ENCODE measurements around the gene GNA14. TPM values are rescaled to one million over a fixed set of nuclear protein-coding genes. Genes with fewer than 3 reads are reported as not detected.

Gene GNA14
- total RNA-seq, 2 experiments from 2014 or later: not detected

DNA sequence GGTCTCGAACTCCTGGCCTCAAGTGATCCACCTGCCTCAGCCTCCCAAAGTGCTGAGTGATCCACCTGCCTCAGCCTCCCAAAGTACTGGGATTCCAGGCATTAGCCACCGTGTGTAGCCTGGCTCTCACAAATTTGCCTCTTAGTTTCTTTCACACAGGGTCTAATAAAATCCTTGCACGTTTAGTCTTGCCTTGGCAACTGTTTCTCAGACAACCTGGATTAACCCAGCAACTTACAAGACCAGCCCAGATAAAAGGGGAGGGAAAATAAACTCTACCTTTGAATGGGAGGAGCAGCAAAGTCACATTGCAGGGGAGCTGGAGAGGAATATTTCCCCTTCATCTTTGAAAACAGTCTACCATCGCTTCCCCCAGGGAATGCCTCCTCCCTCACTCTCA lies 29.3 kb upstream of the GNA14 start:
- POLR2A ChIA-PET: no interaction called here
- BruUV-seq (replicated peaks): no TSS peak
- H3K4me2 ChIP-seq (ENCODE audit: low read length): no peak overlapping the region
- no peak overlapping the region for H3K27ac ChIP-seq (ENCODE audit: low read depth, low read length, poor library complexity, severe bottlenecking)
- CTCF ChIA-PET (ENCODE audit: unreplicated experiment): no interaction called here
- TF ChIP-seq, protein P1, sequence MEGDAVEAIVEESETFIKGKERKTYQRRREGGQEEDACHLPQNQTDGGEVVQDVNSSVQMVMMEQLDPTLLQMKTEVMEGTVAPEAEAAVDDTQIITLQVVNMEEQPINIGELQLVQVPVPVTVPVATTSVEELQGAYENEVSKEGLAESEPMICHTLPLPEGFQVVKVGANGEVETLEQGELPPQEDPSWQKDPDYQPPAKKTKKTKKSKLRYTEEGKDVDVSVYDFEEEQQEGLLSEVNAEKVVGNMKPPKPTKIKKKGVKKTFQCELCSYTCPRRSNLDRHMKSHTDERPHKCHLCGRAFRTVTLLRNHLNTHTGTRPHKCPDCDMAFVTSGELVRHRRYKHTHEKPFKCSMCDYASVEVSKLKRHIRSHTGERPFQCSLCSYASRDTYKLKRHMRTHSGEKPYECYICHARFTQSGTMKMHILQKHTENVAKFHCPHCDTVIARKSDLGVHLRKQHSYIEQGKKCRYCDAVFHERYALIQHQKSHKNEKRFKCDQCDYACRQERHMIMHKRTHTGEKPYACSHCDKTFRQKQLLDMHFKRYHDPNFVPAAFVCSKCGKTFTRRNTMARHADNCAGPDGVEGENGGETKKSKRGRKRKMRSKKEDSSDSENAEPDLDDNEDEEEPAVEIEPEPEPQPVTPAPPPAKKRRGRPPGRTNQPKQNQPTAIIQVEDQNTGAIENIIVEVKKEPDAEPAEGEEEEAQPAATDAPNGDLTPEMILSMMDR (conservative IDR thresholded peaks at IDR 0.05; ENCODE audit: low read length): no peak
- TF ChIP-seq EZH2phosphoT487 (IDR thresholded peaks at IDR 0.05; ENCODE audit: borderline replicate concordance, low read depth, low read length): no peak
- H3K4me3 ChIP-seq (ENCODE audit: low read depth, low read length, poor library complexity, severe bottlenecking): no peak overlapping the region
- no peak overlapping the region for H2AFZ ChIP-seq (ENCODE audit: low read length)
- H3K36me3 ChIP-seq (ENCODE audit: insufficient read depth, low read length): no peaks in the 10 kb centered on the region
- H3K4me1 ChIP-seq (ENCODE audit: insufficient read depth, low read length, poor library complexity, severe bottlenecking): no peaks in the 10 kb centered on the region
- intact Hi-C loops (cut with micrococcal nuclease; ENCODE audit: unreplicated experiment): no loop called here
- H4K20me1 ChIP-seq (ENCODE audit: insufficient read depth, low read length): no peaks in the 10 kb centered on the region
- no peak for DNase-seq (ENCODE audit: low spot score)
- no peaks in the 10 kb centered on the region for H3K9me2 ChIP-seq (ENCODE audit: insufficient read depth, low read length)
- H3K9me3 ChIP-seq (ENCODE audit: low read length): no peaks in the 10 kb centered on the region
- no peaks in the 10 kb centered on the region for H3K79me2 ChIP-seq (ENCODE audit: insufficient read depth, low read depth, low read length)

DNA sequence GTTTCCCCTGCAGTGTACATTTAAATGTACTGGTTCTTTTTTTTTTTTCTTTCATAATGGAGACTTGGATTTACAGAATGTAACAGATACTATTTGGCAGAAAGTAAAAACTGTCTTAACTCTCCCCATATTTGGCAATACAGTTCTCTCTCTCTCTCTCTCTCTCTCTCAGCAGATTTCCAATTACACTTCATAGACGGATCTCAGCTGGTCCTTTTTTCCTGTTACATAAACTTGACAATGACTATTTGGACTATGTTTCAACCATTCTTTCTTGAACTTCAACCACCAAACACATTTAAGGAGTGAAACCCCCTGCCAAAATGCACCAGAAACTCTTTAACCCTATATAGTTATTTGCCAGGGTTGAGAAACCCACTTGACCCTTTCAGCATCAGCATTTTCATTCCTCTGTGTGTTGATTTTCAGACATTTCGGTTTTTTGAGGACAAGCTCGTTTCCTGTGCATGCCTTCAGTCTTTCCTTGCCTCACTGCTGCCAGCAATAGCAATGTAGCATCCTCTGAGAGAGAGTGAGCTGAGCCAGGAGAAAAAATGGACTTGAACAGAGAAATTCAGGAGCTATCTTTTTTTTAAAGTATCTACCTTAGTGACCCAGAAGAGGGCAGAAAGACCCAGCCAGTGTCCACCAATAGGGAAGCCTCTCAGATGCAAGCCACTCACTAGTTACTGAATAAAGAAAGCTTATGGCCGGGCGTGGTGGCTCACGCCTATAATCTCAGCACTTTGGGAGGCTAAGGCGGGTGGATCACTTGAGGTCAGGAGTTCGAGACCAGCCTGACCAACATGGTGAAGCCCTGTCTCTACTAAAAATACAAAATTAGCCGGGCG lies 26.0 kb upstream of the GNA14 start:
- H2AFZ ChIP-seq (ENCODE audit: low read length): no peak overlapping the region
- ChIA-PET CTCF (ENCODE audit: unreplicated experiment) (interaction anchor here (0.6 kb wide), 1 partner anchor 9 kb away, joined by 4 read pairs; no protein-coding TSS in a partner anchor), POLR2A (interaction anchor here (0.6 kb wide), 1 partner anchor 377 kb away, joined by 4 read pairs; no protein-coding TSS in a partner anchor)
- DNase-seq (ENCODE audit: low spot score): no peak
- no TSS peak for BruUV-seq (replicated peaks)
- no peak overlapping the region for H3K27ac ChIP-seq (ENCODE audit: low read depth, low read length, poor library complexity, severe bottlenecking)
- H3K4me1 ChIP-seq (ENCODE audit: insufficient read depth, low read length, poor library complexity, severe bottlenecking): no peaks in the 10 kb centered on the region
- no peaks in the 10 kb centered on the region for H3K36me3 ChIP-seq (ENCODE audit: insufficient read depth, low read length)
- H4K20me1 ChIP-seq (ENCODE audit: insufficient read depth, low read length): no peaks in the 10 kb centered on the region
- intact Hi-C loops (cut with micrococcal nuclease; ENCODE audit: unreplicated experiment): no loop called here
- no peaks in the 10 kb centered on the region for H3K9me3 ChIP-seq (ENCODE audit: low read length)
- H3K79me2 ChIP-seq (ENCODE audit: insufficient read depth, low read depth, low read length): no peaks in the 10 kb centered on the region
- no peaks in the 10 kb centered on the region for H3K9me2 ChIP-seq (ENCODE audit: insufficient read depth, low read length)
- TF ChIP-seq, protein P1 (conservative IDR thresholded peaks at IDR 0.05; ENCODE audit: low read length): no peak
- no peak for TF ChIP-seq EZH2phosphoT487 (IDR thresholded peaks at IDR 0.05; ENCODE audit: borderline replicate concordance, low read depth, low read length)
- H3K4me3 ChIP-seq (ENCODE audit: low read depth, low read length, poor library complexity, severe bottlenecking): no peak overlapping the region
- no peak overlapping the region for H3K4me2 ChIP-seq (ENCODE audit: low read length)

DNA sequence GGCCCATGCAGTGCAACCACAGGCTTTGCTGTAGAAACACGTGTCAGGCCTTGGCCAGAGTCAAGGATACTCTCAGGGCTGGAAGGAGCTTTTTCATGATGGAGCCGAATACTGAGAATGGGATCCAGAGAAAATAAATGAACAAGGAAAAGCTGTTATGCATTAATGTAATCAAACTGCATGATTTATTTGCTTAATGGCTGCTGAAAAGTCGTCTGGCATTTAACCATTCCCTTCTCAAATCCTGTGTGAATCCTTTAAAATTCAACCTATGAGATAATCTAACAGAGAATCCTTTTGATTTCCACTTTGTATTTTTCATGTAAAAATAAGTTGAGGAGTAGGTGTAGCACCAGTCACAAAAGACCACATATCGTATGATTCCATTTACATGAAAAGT lies 24.1 kb upstream of the GNA14 start:
- Histone ChIP-seq H3K4me1 (ENCODE audit: insufficient read depth, low read length, poor library complexity, severe bottlenecking) (no peaks in the 10 kb centered on the region), H2AFZ (ENCODE audit: low read length) (no peak overlapping the region), H4K20me1 (ENCODE audit: insufficient read depth, low read length) (no peaks in the 10 kb centered on the region), H3K27ac (ENCODE audit: low read depth, low read length, poor library complexity, severe bottlenecking) (no peak overlapping the region), H3K4me2 (ENCODE audit: low read length) (no peak overlapping the region), H3K4me3 (ENCODE audit: low read depth, low read length, poor library complexity, severe bottlenecking) (no peak overlapping the region), H3K9me3 (ENCODE audit: low read length) (no peaks in the 10 kb centered on the region), H3K36me3 (ENCODE audit: insufficient read depth, low read length) (no peaks in the 10 kb centered on the region), H3K79me2 (ENCODE audit: insufficient read depth, low read depth, low read length) (no peaks in the 10 kb centered on the region), H3K9me2 (ENCODE audit: insufficient read depth, low read length) (no peaks in the 10 kb centered on the region)
- BruUV-seq (replicated peaks): no TSS peak
- CTCF ChIA-PET (ENCODE audit: unreplicated experiment): no interaction called here
- intact Hi-C loops (cut with micrococcal nuclease; ENCODE audit: unreplicated experiment): no loop called here
- no peak for DNase-seq (ENCODE audit: low spot score)
- POLR2A ChIA-PET: no interaction called here
- no peak for TF ChIP-seq EZH2phosphoT487 (IDR thresholded peaks at IDR 0.05; ENCODE audit: borderline replicate concordance, low read depth, low read length)
- TF ChIP-seq, protein P1 (conservative IDR thresholded peaks at IDR 0.05; ENCODE audit: low read length): no peak

Data from OCI-LY7 (cell line).